Caco-2 (cell line): ENCODE data around the gene PDZD2. TPM values are rescaled to one million over a fixed set of nuclear protein-coding genes. Genes with fewer than 3 reads are reported as not detected.

Experiments
- BruUV-seq: library from RNA; stranded (reverse); fragments of 400-500 nt; replicated peaks from 2 replicates; lab custom pipeline; 2021; lab: Mats Ljungman, UMichigan
- CTCF ChIA-PET: fragments of 300-600 bp; sonication (Branson Sonifier 250); formaldehyde crosslinking; loops from one replicate; lab custom pipeline; 2022; ENCODE audit warnings: antibody characterized with exemption; lab: Charles Lee
- POLR2A ChIA-PET: fragments of 300-600 bp; sonication (Branson Sonifier 250); formaldehyde crosslinking; loops from one replicate; lab custom pipeline; 2022; ENCODE audit warnings: antibody characterized with exemption; lab: Charles Lee
- DNase-seq, 2 experiments: peaks; one replicate each; pipeline versions ENCODE4 v3.0.0 to v3.0.0-alpha.2; 2020 to 2022
- H3K27me3 ChIP-seq: replicated peaks from 2 replicates; pipeline ENCODE4 v1.6.0; 2011; ENCODE audit warnings: low read length; ENCODE audit not compliant: control insufficient read depth, insufficient read depth
- H3K36me3 ChIP-seq: 2 replicates; pipeline ENCODE4 v1.5.1; 2011; ENCODE audit warnings: low read length; ENCODE audit not compliant: control insufficient read depth, insufficient read depth
- H3K4me1 ChIP-seq: fragments of 250-450 bp; sonication (Bioruptor Pico); 2 replicates; pipeline ENCODE4 v1.5.1; 2020; ENCODE audit warnings: mild to moderate bottlenecking
- H3K4me3 ChIP-seq: 2 replicates; pipeline ENCODE4 v1.5.1; 2011; ENCODE audit warnings: low read depth, mild to moderate bottlenecking, control low read depth, low read length
- H3K9me3 ChIP-seq: fragments of 250-450 bp; sonication (Bioruptor Pico); 2 replicates; pipeline ENCODE4 v1.5.1; 2020; ENCODE audit warnings: mild to moderate bottlenecking, moderate library complexity
- H3K27ac Mint-ChIP-seq: one replicate; pipeline ENCODE4 v1.8.0; 2022; ENCODE audit warnings: mixed read lengths; ENCODE audit not compliant: unreplicated experiment
- H3K27me3 Mint-ChIP-seq: one replicate; pipeline ENCODE4 v1.8.0; 2022; ENCODE audit warnings: mixed read lengths; ENCODE audit not compliant: insufficient read depth, unreplicated experiment
- H3K36me3 Mint-ChIP-seq: one replicate; pipeline ENCODE4 v1.8.0; 2022; ENCODE audit warnings: mild to moderate bottlenecking, mixed read lengths; ENCODE audit not compliant: insufficient read depth, unreplicated experiment
- H3K4me1 Mint-ChIP-seq: one replicate; pipeline ENCODE4 v1.8.0; 2022; ENCODE audit warnings: low read depth, mixed read lengths; ENCODE audit not compliant: unreplicated experiment
- H3K4me3 Mint-ChIP-seq: one replicate; pipeline ENCODE4 v1.8.0; 2022; ENCODE audit warnings: mild to moderate bottlenecking, moderate library complexity, mixed read lengths; ENCODE audit not compliant: unreplicated experiment
- H3K9me3 Mint-ChIP-seq: one replicate; pipeline ENCODE4 v1.8.0; 2022; ENCODE audit warnings: mixed read lengths; ENCODE audit not compliant: unreplicated experiment
- intact Hi-C: fragments of 100-400 bp; cut with micrococcal nuclease; formaldehyde crosslinking; loops from one replicate; pipeline ENCODE4 v1.10.0; 2022; ENCODE audit not compliant: unreplicated experiment
- total RNA-seq: library from RNA; stranded (reverse); gene quantifications from 2 replicates; pipeline ENCODE4 v1.2.3, GENCODE V29; 2022
- TF ChIP-seq, protein P1 (sequence below), 2 experiments: fragments of 200-600 bp in 1 of 2; IDR thresholded peaks; 1 replicate in 1 of 2; 2 replicates in 1 of 2; pipeline versions ENCODE4 v1.5.1 to v1.8.0; 2011 to 2022; ENCODE audit warnings: antibody characterized with exemption in 1 of 2, control low read depth in 1 of 2, inconsistent platforms in 1 of 2, low read depth in 1 of 2, low read length in 1 of 2, mild to moderate bottlenecking in 1 of 2, moderate library complexity in 1 of 2; ENCODE audit not compliant: insufficient read depth in 1 of 2, severe bottlenecking in 1 of 2, unreplicated experiment in 1 of 2

The PDZD2 gene
- total RNA-seq, 1 experiment from 2014 or later, result 0.16 TPM

DNA sequence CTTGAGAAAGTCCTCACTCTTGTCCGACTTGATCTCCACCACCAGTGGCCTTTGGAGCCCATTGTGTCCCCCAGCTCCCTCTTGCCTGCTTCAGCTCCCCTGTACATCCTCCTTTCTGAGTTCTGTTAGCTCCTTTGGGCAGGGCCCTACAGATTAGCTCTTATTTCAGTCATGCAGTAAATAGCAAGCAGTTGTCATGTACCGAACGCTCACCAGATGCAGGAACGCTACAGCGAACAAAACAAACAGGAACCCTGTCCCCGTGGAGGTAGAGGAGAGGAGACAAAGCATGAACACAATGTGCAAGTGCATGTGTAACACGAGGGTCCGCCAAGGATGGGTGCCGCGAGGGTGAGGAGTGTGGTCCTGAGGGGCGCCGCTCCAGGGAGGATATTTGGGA lies 111.3 kb downstream of the PDZD2 start:
- H3K27me3 ChIP-seq, result no peaks in the 10 kb centered on the region
- CTCF ChIA-PET, result interaction anchor here (0.6 kb wide), 1 partner anchor 102 kb away, joined by 3 read pairs; no protein-coding TSS in a partner anchor
- no peaks in the 10 kb centered on the region for H3K9me3 ChIP-seq
- intact Hi-C loops, result no loop called here
- Mint-ChIP-seq H3K4me1 (no peaks in the 10 kb centered on the region), H3K4me3 (no peak overlapping the region), H3K9me3 (no peaks in the 10 kb centered on the region), H3K27ac (no peak overlapping the region), H3K27me3 (peaks cover 9% of the 10 kb centered on the region), H3K36me3 (no peaks in the 10 kb centered on the region)
- H3K4me1 ChIP-seq, result no peaks in the 10 kb centered on the region
- H3K4me3 ChIP-seq, result no peak overlapping the region
- no peaks in the 10 kb centered on the region for H3K36me3 ChIP-seq
- DNase-seq, result no peak
- POLR2A ChIA-PET, result no interaction called here
- BruUV-seq, result no TSS peak
- TF ChIP-seq, protein P1, sequence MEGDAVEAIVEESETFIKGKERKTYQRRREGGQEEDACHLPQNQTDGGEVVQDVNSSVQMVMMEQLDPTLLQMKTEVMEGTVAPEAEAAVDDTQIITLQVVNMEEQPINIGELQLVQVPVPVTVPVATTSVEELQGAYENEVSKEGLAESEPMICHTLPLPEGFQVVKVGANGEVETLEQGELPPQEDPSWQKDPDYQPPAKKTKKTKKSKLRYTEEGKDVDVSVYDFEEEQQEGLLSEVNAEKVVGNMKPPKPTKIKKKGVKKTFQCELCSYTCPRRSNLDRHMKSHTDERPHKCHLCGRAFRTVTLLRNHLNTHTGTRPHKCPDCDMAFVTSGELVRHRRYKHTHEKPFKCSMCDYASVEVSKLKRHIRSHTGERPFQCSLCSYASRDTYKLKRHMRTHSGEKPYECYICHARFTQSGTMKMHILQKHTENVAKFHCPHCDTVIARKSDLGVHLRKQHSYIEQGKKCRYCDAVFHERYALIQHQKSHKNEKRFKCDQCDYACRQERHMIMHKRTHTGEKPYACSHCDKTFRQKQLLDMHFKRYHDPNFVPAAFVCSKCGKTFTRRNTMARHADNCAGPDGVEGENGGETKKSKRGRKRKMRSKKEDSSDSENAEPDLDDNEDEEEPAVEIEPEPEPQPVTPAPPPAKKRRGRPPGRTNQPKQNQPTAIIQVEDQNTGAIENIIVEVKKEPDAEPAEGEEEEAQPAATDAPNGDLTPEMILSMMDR (IDR thresholded peaks at IDR 0.05; ENCODE audit: insufficient read depth in 1 of 2, low read depth in 1 of 2, low read length in 1 of 2, severe bottlenecking in 1 of 2, unreplicated experiment in 1 of 2), result no peak

DNA sequence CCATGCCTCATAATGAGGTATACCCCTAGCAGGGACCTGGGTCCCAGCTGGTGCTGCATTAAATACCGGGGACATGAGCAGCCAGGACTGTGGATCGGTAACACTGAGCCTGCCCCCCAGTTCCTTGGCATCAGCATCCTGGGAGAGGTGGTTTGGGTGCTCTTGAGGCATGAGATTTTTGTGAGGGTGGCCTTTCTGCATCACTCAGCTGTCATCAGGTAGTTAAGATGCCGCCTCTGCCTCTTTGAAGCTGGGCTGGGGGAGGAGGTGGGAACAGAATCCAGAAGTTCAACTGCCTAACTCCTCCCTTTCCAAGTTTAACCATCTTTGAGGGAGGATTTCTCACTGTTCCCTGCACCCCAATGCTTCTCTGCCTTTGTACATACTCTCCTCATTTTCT lies 112.7 kb downstream of the PDZD2 start:
- intact Hi-C loops, result no loop called here
- Mint-ChIP-seq H3K9me3 (no peaks in the 10 kb centered on the region), H3K27me3 (peaks cover 13% of the 10 kb centered on the region), H3K27ac (no peak overlapping the region), H3K4me1 (no peaks in the 10 kb centered on the region), H3K36me3 (no peaks in the 10 kb centered on the region), H3K4me3 (no peak overlapping the region)
- no peaks in the 10 kb centered on the region for H3K27me3 ChIP-seq
- no TSS peak for BruUV-seq
- H3K4me3 ChIP-seq, result no peak overlapping the region
- H3K4me1 ChIP-seq, result no peaks in the 10 kb centered on the region
- H3K9me3 ChIP-seq, result no peaks in the 10 kb centered on the region
- POLR2A ChIA-PET, result no interaction called here
- H3K36me3 ChIP-seq, result no peaks in the 10 kb centered on the region
- no peak for DNase-seq
- CTCF ChIA-PET, result no interaction called here
- TF ChIP-seq, protein P1 (IDR thresholded peaks at IDR 0.05; ENCODE audit: insufficient read depth in 1 of 2, low read depth in 1 of 2, low read length in 1 of 2, severe bottlenecking in 1 of 2, unreplicated experiment in 1 of 2), result no peak

DNA sequence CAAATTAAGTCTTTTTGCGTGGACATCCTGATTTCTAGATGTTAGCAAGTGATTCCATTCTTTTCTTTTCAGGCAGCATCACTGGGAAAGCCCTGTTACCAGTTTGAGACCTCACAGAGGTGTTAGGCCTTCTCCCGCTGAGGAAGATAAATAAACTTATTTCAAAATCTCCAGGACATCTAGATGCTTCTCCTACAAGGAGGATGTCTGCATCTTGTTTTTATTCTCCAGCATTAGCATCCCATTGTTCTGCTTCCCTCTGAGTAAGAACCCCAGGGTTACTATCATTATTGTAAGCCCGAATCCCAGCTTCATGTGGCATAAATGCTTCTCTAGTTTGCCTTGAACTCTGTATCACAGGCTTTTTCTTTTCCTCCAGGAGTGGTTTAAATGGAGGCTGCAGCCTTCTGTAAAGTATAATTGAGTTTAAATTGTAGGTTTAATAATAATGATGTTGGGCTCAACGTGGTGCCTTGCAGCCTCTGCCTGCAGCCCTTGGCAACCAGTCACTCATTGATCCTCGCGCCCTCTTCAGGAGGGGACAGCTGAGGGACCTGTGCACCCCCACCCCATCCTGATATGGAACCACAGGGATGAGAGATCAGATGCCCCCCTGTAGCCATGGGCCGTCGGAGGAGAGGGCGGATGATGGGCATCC lies 114.9 kb downstream of the PDZD2 start:
- Histone ChIP-seq H3K4me3 (no peak overlapping the region), H3K36me3 (no peaks in the 10 kb centered on the region), H3K9me3 (no peaks in the 10 kb centered on the region), H3K4me1 (no peaks in the 10 kb centered on the region), H3K27me3 (no peaks in the 10 kb centered on the region)
- no peaks in the 10 kb centered on the region for H3K4me1 Mint-ChIP-seq
- peaks cover 13% of the 10 kb centered on the region for H3K27me3 Mint-ChIP-seq
- no peak overlapping the region for H3K27ac Mint-ChIP-seq
- no peaks in the 10 kb centered on the region for H3K36me3 Mint-ChIP-seq
- intact Hi-C loops, result no loop called here
- DNase-seq, result no peak
- BruUV-seq, result no TSS peak
- no peak overlapping the region for H3K4me3 Mint-ChIP-seq
- H3K9me3 Mint-ChIP-seq, result no peaks in the 10 kb centered on the region
- TF ChIP-seq, protein P1 (IDR thresholded peaks at IDR 0.05; ENCODE audit: insufficient read depth in 1 of 2, low read depth in 1 of 2, low read length in 1 of 2, severe bottlenecking in 1 of 2, unreplicated experiment in 1 of 2), result no peak
- ChIA-PET CTCF (no interaction called here), POLR2A (no interaction called here)
